OCI-LY3 (cell line): Measurements from ENCODE around the gene LRRC23.

ENCODE experiments used
- EZH2phosphoT487 ChIP-seq: fragments of 200-600 bp; shearing (Covaris generic); IDR thresholded peaks from 2 replicates; pipeline ENCODE4 v1.6.1; 2018; ENCODE audit warnings: antibody characterized with exemption, mixed run types, low read depth
- TF ChIP-seq, protein P1 (sequence below): fragments of 200-600, 300-600 bp; sonication (generic); IDR thresholded peaks from 2 replicates; pipeline ENCODE4 v1.5.1; 2014; ENCODE audit warnings: antibody characterized with exemption, low read length, low read depth

DNA sequence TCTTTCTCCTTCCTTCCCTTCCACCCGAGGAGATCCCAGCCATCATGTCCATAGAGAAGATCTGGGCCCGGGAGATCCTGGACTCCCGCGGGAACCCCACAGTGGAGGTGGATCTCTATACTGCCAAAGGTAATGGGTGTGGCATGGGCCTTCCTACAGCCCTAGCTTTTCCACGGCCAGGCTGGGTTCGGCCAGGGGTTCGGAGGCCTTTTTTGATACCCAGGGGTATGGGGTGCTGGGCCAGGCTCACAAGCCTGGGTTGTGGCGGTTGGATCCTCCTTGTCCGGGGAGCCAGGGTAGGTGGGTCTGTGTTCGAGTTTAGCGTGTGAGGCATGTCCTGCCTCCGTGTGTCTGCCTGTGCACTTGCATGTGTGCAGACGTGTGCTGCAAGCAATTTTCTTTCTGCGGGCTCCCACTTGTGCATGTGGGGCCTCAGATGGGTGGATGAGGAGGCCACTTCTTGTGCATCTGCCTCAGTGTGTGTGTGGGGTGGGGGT lies 11.2 kb downstream of the LRRC23 start:
- TF ChIP-seq, protein P1, sequence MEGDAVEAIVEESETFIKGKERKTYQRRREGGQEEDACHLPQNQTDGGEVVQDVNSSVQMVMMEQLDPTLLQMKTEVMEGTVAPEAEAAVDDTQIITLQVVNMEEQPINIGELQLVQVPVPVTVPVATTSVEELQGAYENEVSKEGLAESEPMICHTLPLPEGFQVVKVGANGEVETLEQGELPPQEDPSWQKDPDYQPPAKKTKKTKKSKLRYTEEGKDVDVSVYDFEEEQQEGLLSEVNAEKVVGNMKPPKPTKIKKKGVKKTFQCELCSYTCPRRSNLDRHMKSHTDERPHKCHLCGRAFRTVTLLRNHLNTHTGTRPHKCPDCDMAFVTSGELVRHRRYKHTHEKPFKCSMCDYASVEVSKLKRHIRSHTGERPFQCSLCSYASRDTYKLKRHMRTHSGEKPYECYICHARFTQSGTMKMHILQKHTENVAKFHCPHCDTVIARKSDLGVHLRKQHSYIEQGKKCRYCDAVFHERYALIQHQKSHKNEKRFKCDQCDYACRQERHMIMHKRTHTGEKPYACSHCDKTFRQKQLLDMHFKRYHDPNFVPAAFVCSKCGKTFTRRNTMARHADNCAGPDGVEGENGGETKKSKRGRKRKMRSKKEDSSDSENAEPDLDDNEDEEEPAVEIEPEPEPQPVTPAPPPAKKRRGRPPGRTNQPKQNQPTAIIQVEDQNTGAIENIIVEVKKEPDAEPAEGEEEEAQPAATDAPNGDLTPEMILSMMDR, result no peak
- TF ChIP-seq EZH2phosphoT487, result no peak
